Fibroblast of pulmonary artery (primary cell): ENCODE measurements around the gene TMEM115.
A peak's percentile ranks its signal among the peaks of the same experiment; 100 is the strongest.

Experiments used
- DNase-seq: peaks from one replicate; pipeline ENCODE4 v3.0.0-alpha.2; 2010; ENCODE audit warnings: low read depth
- H3K4me3 ChIP-seq: replicated peaks from 2 replicates; pipeline ENCODE4 v1.5.1; 2011; ENCODE audit warnings: low read depth, mild to moderate bottlenecking, control low read depth, low read length, moderate library complexity
- CTCF ChIP-seq: IDR thresholded peaks from 2 replicates; pipeline ENCODE4 v1.5.1; 2011; ENCODE audit warnings: mild to moderate bottlenecking, control low read depth, low read length, inconsistent platforms; ENCODE audit errors: missing control alignments

Gene TMEM115

GRCh38 chr3:50370594-50370993 lies 11.3 kb upstream of the TMEM115 start:
- DNase-seq: peak; percentile 54
- peak; percentile 15 for TF ChIP-seq CTCF
- no peak overlapping the region for H3K4me3 ChIP-seq

- TF ChIP-seq CTCF: no peak
- DNase-seq: no peak
- H3K4me3 ChIP-seq: no peak overlapping the region
Observed at GRCh38 chr3:50369012-50369670, 9.8 kb upstream of the TMEM115 start.

GRCh38 chr3:50365842-50366220 lies 6.5 kb upstream of the TMEM115 start:
- no peak for TF ChIP-seq CTCF
- DNase-seq: no peak
- H3K4me3 ChIP-seq: no peak overlapping the region

GRCh38 chr3:50365080-50365841 lies 5.9 kb upstream of the TMEM115 start:
- no peak for TF ChIP-seq CTCF
- peak overlapping the region; percentile 49 for H3K4me3 ChIP-seq
- DNase-seq: peak; percentile 67

- peak; percentile 17 for DNase-seq
- no peak for TF ChIP-seq CTCF
- peak overlapping the region; percentile 49 for H3K4me3 ChIP-seq
Observed at GRCh38 chr3:50364573-50365079, 5.3 kb upstream of the TMEM115 start.

GRCh38 chr3:50359760-50360110 lies 414 bp upstream of the TMEM115 start:
- peak overlapping the region; percentile 88 for H3K4me3 ChIP-seq
- DNase-seq: no peak
- no peak for TF ChIP-seq CTCF

GRCh38 chr3:50358355-50358910 lies 888 bp downstream of the TMEM115 start:
- DNase-seq: no peak
- no peak for TF ChIP-seq CTCF
- peak overlapping the region; percentile 88 for H3K4me3 ChIP-seq
